HG03575 (cell line): ENCODE measurements around the gene PRG3.
"Not testable (repeated sequence)": the region's sequence is repeated elsewhere in the genome, so short reads cannot be mapped to it uniquely, and the experiment has no call there.

Source experiments
- ATAC-seq: cut with Tn5 transposase; IDR thresholded peaks from one replicate; pipeline ENCODE4 v1.9.1; 2021; ENCODE audit not compliant: unreplicated experiment, insufficient number of reproducible peaks, low FRiP score; ENCODE audit errors: extremely low read depth

PRG3 gene

DNA sequence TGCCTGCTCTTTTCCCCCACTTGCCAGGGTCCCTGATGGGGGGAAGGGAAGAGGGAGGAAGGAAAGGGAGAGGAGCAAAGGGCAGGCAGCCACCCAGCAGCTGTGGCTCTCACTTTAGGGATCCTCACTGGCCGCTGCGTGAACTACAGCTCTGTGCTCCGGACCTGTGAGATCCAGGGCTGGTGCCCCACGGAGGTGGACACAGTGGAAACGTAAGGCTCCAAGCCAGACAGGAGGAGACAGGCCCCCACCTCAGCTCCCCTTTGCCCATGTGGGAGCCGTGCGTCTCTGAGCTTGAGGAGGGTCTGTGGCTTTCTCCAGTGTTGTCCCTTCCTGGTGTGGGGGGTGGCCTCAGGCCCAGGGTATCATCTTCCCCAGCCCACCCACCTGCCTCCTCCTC, 32.9 kb downstream of the PRG3 start:
- ATAC-seq = no peak

DNA sequence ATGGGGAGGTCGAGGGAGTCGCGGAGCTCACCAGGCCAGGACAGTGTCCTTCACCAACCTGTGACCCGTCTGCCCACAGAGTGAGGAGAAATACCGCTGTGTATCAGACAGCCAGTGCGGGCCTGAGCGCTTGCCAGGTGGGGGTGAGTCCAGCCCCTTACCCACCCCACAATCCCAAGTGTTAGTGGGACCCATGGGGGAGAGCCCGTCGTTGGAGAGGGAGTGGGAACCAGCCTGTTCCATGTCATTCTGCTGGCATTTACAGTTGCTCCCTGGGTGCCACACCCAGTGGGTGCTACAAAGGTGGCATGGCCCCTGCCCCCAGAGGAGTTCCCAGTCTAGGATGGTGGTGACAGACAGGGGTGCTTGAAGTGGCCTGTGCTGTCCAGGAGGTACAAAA, 33.6 kb downstream of the PRG3 start:
- no peak for ATAC-seq

DNA sequence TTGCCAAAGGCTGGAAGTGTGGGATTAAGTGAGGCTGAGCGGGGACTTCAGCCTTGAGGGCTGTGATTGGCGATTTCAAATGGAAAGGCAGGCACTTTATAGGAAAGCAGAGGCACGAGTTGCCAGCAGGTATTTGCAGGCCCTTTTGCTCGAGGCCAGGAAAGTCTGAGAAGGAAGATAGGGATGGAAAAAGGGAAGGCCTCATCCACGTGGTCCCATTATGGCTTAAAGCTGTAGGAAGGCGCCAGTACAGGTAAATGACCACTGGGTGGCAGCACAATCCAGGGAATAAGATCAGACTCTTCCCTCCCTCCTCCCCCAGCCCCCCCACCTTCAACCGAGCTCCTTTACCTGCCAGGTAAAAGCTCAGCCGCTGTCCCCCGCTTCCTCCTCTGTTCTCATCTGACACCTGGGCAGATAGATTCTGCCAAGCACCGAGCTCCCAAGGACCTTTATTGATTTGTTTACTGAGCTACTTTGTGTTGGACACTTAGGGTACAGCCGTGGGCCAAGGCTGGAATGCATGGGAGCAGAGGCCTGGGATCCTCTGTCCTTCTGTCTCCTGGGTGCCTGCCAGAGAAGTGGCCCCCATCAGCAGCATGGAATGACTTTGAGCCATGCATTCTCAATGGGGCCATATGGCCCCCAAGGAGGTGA, 35.3 kb downstream of the PRG3 start:
- no peak for ATAC-seq

DNA sequence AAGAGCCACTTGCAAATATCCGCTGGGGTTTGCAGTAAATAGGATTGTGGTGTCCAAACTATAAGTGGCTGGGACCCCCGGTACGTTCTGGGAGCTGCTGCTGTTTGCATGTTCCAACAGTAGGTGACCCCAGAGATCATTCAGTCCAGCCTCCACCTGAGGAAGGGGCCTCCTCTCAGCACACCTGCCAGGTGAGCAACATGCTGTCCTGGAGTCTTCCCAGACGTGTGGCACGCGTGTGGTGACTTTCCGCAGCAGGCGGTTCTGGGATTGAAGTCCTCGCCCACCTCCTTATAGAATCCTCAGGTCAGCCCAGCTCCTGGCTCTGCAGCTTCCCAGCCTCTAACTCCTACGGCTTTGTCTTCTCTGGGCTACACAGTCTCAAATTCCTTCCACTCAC, 36.1 kb downstream of the PRG3 start:
- no peak for ATAC-seq

DNA sequence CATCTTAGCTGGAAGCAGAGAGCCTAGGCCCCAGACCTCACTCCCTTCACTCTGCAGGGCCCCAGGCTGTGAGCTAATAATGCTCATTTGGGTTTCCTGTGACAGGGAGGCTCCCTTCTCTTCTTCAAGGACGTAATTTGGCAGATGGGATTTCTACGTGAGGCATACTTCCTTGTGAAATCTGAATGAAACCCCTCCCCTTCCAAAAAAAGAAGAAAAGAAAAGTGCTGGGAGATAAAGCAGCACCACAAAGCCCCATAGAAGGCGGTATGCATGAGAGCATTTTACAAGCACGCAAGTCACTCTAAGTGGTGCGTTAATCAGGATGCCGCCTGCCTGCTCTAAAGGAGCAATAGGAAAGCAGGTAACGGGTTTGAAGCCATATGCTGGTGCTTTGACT, 37.1 kb downstream of the PRG3 start:
- no peak for ATAC-seq

DNA sequence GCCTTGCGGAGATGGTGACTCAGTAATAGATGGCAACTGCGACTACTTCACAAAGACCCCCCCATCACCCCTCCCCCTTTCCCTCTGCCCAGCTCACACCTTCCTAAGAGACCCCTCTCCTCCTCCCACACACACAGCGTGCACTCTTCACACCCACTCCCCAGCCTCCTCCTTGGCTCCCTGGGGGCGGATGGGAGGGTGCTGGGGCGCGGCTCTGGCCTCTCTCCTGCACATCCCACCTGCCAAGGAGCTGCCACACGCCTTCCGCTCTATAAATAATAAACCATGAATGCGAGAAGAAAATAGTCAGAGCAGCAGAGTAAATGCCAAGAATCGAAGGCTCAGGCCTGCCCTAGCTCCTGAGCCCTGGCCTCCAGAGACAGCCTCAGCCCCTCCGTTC, 38.2 kb downstream of the PRG3 start:
- no peak for ATAC-seq

DNA sequence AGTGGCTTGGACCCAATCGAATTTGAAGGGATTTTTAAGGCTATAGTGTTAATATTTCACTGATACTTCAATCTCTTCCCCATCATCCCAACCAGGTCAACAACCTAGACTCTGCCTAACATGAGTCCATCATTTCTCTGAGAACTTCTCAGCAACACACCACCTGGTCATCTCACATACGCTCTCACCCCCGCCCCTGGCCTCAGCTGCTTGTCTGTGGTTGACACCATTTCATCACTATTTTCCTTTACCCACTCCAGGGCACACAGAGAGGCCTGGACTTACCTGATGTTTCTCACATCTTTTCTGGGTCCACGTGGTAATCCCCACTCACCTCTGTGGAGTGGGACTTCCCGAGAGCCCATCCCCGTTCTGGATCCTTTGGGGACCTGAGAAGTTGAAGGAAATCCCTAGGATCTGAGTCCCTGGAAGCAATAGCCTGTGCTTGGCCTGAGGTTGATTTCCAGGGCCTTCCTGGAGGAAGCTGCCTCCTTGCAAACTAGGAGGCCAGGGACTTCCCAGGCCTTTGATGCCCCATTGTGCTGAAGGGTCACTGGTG, 39.6 kb downstream of the PRG3 start:
- no peak for ATAC-seq

DNA sequence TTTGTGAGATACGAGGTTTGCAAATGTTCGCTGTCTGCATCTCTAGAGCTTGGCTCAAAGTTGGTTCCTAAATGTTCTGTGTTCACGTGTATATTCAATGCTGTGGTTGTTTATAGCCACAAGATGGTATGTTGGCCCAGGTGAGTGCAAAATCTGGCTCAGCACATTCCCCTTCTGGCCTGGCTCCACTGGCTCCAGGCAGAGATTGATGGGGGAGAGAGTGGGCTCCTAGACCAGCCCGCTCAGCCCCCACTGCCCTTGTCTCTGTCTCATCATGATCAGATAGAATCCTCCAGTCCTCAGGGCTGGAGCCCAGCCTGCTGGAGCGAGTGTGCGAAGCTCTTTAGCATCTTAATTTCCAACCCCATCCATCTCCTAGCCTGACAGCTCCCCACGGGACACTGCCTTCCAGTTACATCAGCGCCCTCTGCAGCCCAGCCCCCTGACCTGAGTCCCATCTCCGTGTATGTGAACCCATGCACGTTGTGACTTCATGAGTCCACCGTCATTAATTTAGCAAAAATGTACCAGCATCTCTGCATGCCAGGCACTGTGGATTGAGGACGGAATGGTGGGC, 40.8 kb downstream of the PRG3 start:
- ATAC-seq = no peak

DNA sequence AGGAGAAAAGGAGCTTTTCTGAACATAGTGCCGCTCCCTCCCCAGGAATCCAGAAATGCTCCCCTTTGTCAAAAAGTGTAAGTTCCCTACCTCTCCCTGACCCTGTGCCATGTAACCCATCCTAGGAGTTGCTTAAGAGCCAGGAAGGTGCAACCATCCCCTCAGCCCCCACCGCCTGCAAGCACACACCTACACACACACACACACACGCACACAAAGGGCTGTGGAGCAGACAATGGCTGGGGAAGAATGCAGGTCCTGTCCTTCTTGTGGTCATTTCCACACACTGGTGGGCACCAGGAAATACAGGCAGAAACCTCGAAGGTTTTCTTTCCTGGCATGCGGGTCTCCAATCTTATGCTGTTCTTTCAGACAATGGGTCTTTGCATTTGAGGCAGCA, 41.6 kb downstream of the PRG3 start:
- ATAC-seq = no peak

DNA sequence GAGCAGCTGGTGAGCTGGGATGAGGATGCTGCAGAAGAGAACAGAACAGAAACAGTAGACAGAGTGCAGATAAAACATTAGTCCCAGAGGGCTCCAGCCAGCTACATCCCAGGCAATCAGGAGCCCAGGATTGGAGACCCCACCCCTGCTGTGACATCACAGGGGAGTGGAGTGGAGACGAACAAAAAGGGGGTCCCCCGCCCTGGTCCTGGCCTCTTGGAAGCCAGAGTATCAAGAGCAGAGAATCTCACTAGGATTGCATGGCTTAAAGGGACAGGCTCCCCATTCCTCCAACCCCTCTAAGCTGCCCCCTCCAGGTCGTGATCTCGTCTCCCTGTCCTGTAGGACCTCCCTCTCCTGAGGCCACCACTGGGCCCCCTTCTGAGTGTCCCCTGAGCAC, 42.8 kb downstream of the PRG3 start, which contains the start of gene P2RX3:
P2RX3 (plus strand) TSS at position 211 of the 400 bp plus-strand sequence. CDS start 199 bp downstream, outside the sequence.
- no peak for ATAC-seq

DNA sequence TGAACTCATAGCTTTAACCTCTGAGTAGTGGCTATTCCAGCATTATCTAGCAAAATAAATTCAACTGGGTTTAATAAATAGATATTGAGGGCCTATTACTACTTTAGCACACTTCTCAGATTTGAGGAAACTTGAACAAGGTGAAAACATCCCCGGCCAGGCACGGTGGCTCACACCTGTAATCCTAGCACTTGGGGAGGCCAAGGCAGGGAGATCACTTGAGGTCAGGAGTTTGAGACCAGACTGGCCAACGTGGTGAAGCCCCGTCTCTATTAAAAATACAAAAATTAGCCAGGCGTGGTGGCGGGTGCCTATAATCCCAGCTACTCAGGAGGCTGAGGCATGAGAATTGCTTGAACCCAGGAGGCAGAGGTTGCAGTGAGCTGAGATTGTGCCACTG, 44.1 kb downstream of the PRG3 start:
- not testable (repeated sequence) for ATAC-seq

DNA sequence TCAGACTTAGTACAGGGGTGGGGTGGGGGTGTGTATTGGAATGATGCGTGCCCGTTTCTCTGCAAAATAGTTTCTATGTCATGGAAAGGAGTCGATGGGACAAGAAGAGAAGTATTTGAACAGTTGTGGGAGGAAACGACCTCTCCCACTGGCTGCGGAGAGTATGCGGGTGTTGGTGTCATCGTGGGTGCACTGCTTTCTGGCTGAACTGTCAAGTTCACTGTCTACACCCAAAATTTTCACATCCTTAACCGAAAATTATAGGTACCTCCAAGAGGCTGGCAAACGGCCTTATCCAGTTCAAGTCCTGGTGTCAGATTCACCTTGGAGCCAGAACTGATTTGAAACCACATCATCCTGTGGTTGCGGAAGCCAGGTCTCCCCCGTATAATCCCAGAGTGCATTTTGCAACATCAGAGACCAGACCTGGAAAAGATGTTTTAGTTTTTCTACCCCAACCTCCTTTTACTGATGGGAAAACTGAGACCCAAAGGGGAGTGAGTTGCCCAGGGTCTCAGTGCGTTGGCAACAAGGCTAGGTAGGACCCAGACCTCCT, 44.8 kb downstream of the PRG3 start:
- ATAC-seq = no peak

DNA sequence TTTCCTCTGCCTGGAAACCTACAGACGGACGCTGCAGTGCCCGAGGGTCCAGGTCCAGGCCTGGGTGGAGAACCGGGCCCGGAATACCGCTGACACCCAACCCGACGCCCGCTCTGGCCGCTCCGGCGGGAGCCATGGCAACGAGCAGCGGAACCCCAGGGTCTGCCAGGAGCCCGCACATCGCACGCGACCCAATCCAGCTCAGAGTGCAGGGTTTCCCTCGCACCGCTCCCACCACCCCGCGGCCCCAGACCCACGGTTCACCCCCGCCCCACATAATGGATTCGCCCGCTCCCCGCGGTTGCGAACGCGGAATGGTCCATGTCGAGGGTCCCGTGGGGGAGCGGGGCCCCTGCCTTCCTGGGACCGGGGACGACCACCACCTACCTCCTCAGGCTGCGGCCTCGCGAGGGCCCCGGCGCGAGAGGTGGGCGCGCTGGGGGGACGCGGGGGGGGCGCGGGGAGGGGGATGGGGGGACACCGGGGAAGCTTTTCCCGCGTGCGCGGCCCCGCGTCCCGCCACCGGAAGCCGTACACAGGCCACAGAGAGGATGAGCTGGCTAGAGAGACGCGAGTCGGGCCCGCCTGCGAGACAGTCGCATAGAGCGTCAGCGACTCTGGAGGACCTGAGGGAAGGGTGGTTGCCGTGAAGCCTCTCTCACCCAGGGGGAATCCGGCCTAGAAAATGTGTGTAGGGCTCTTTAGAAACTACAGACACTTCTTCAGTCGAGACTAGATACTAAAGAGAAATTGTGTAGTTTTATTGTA, 45.4 kb downstream of the PRG3 start, which contains the start of gene SSRP1:
SSRP1 (minus strand) TSS at position 550 of the 768 bp plus-strand sequence. CDS start 771 bp downstream, outside the sequence.
- ATAC-seq = peak; percentile 63

DNA sequence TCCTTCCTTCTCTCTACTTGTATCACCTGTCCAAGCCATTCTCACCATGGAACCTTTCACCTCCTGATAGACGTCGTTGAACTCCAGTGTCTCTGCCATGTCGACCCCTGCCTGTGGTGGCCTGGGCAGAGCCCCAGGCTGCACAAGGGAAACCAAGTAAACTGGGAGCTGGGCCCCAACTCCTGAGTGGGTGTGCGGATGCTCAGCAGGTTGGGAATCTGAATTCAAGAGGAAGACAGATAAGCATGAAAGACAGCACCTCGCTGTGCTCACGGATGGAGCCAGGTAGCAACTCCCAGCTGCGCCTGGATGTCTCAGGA, 46.0 kb downstream of the PRG3 start:
- no peak for ATAC-seq

DNA sequence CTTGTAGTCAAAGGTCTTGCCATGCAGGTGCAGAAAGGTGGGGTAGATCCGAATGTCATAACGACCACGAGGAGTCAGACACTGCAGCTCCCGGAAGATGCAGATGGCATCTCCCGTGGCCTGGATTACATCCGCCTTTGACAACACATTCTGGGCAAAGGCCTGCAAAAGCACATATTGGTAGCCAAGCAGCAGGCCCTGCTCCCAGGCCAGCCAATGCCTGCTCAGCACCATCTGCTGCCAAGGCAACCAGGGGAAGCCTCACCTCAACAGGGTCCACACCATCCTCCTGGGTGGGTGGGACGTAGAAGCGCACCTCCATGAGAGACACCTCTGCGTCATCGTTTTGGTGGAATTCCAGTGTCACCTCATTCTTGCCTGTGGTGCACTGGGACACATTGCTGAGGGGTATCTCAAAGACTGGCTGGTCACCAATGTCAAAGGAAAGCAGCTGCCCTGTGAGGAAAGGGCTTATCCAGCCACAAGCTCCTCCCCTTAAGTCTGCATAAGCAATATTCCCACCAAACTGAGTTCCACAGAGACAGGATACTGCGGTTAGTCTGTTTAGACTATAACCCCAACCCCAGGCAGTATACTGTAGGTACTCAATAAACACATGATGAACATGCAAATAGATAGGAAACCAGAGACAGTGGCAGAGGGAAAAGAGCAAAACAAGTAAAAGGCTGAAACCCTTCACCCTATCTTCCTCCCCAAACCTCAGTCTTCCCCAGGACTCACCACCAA, 48.1 kb downstream of the PRG3 start:
- ATAC-seq = no peak

DNA sequence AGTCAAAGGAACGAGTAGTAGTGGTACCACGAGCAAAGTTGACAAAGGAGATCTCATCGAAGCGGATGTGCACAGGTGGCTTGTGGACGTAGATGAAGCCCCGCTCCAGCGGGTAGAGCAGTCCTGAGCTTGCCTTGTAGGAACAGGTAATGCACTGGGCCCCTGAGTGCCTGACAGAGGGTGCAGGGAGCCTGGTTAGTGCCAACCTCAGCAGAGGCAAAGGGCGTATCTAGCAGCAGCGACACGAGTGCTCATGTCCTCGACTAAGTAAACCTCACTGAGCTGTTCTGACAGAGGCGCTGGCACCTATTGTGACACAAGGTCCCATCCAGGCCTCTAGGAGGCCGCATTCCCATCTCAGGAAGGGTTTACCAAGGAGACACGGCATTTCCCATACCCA, 49.2 kb downstream of the PRG3 start:
- no peak for ATAC-seq

DNA sequence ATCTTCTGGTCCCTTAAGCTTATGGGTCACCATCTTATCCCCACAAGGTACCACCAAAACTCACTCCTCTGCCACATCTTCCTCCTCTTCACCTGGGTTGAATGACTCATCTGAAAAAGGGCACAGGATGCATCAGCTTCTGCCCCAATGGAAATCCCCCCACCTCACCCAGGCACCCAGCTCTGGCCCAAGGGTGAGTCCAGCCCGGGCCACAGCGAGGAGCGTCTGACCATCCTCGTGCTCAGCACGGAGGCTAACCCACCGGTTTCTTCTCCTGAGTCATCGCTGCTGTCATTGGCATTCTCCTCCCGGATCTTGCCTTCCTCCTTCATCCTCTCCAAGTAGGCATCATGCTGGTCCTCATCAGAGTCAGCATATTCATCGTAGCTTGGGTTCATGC, 50.9 kb downstream of the PRG3 start:
- ATAC-seq = no peak

DNA sequence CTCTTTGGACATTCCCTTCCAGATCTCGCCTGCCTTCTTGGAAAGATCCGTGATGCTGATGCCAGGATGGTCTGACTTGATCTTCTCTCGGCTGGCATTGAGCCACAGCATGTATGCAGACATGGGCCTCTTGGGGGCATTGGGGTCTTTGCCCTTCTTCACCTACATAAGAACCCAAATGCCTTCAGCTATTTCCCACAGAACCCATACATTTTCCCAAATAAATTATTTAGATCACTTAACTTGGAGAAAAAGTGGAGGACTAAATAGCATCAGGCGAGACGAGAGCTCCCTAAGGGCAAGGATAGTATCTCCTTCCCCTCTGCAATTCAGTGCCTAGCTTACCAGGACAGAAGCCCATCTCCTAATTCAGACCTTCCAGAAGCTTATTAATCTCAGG, 53.2 kb downstream of the PRG3 start:
- no peak for ATAC-seq
